HUES6 (cell line): ENCODE results near the gene SDF4.

Source experiments
- H3K27ac ChIP-seq: 2 replicates; pipeline ENCODE4 v1.7.0; 2013; ENCODE audit warnings: low read depth, mild to moderate bottlenecking, low read length, inconsistent platforms
- H3K27me3 ChIP-seq: 2 replicates; pipeline ENCODE4 v1.6.1; 2013; ENCODE audit warnings: low read length; ENCODE audit not compliant: control insufficient read depth, insufficient read depth
- H3K36me3 ChIP-seq: 2 replicates; pipeline ENCODE4 v1.6.1; 2013; ENCODE audit warnings: low read length; ENCODE audit not compliant: control insufficient read depth, insufficient read depth
- H3K4me1 ChIP-seq: 2 replicates; pipeline ENCODE4 v1.6.1; 2013; ENCODE audit warnings: low read length; ENCODE audit not compliant: control insufficient read depth, insufficient read depth
- H3K4me3 ChIP-seq: 2 replicates; pipeline ENCODE4 v1.5.1; 2013; ENCODE audit warnings: low read depth, low read length
- H3K9ac ChIP-seq: one replicate; pipeline ENCODE4 v1.6.1; 2013; ENCODE audit warnings: mild to moderate bottlenecking, low read length
- H3K9me3 ChIP-seq: 2 replicates; pipeline ENCODE4 v1.6.1; 2013; ENCODE audit warnings: low read depth, low read length; ENCODE audit not compliant: control insufficient read depth, insufficient read depth

SDF4 gene, protein sequence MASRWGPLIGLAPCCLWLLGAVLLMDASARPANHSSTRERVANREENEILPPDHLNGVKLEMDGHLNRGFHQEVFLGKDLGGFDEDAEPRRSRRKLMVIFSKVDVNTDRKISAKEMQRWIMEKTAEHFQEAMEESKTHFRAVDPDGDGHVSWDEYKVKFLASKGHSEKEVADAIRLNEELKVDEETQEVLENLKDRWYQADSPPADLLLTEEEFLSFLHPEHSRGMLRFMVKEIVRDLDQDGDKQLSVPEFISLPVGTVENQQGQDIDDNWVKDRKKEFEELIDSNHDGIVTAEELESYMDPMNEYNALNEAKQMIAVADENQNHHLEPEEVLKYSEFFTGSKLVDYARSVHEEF

DNA sequence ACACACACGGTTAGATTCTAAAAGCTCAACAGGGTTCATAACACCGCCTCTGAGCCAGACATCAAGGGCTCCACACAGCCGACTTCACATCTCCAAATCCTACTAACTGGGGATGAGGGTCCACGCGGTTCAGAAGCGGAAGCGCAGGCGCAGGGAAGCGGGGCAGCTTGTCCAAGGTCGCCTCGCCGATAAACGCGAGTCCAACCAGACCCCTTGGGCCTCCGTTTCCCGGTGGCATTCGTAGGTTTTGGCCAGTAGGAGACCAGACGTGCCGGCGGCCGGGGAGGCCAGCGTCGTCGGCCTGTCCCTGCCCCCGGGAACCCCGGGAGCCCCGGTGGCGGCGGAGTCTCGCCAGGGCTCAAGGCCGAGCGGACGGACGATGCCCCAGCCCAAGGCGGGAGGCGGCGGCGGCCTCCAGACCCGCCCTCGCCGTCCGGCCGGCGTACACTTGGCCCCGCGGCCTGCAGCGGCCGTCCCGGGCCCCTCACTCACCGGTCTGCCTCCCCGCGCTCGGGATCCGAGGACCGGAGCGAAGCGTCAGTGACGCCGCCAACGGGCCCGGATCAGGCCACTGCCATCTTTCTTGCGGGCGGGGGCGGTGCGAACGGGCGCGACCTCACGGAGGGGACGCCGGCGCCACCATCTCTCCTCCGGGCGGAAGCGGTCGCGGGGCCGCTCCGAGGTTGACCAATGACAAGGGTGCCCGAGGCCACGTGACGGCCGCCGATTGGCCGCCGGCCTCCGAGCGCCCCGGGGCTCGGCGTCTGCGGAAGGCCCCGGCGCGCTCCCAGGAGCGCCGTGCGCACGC is at the start of gene SDF4:
Gene SDF4, minus strand, starts transcription at position 602 of the 808 bp plus-strand sequence. CDS start 3,229 bp downstream, outside the sequence.
- H3K9me3 ChIP-seq: 0 out of 2 replicates have a peak, but pooled peaks cover 2% of the 10 kb centered on the region
- H3K4me3 ChIP-seq: peak within 1 kb of the TSS; percentile 97
- no peaks in the 10 kb centered on the region for H3K27me3 ChIP-seq
- H3K36me3 ChIP-seq: peaks cover 27% of the 10 kb centered on the region
- H3K4me1 ChIP-seq: peaks cover 3% of the 10 kb centered on the region; the same call in 1 of the 2 replicates
- peak within 1 kb of the TSS; percentile 92 for H3K27ac ChIP-seq
- H3K9ac ChIP-seq: peak within 1 kb of the TSS; percentile 97

DNA sequence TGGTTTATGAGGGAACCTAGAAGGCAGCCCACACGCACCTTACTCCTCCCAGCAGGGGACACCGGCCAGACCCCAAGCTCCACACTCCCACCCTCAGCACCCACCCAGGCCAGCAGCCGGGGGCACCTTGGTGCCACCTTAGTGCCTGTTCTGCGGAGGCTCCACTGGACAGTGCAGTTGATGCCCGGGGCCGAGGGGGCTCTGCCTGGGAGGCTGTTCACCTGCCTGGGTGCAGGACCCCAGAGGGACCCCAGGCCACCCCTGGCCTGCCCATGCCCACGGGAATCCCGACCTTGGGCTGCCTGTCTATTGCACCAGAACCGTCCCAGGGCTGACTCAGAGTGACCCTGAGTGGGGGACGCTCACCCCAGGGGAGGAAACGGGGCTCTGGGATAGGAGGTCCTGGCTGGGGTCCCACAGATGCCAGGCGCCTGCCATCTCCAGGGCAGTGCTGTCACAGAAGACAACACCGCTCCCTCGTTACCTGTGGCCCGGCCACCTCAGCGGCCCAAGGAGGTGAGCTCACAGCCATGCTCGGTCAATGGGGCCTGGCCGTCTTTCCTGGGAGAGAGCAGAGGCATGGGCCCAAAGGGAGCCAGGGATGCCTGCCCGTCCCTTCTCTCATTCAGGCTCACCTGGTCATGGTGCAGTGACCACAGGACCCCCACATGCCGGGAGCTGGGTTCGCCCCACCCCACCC is 49.1 kb upstream of the SDF4 start:
- Histone ChIP-seq H3K4me3 (no peak overlapping the region), H3K27me3 (no peaks in the 10 kb centered on the region), H3K9ac (no peak overlapping the region), H3K4me1 (no peaks in the 10 kb centered on the region), H3K36me3 (no peaks in the 10 kb centered on the region), H3K9me3 (no peaks in the 10 kb centered on the region), H3K27ac (no peak overlapping the region)

DNA sequence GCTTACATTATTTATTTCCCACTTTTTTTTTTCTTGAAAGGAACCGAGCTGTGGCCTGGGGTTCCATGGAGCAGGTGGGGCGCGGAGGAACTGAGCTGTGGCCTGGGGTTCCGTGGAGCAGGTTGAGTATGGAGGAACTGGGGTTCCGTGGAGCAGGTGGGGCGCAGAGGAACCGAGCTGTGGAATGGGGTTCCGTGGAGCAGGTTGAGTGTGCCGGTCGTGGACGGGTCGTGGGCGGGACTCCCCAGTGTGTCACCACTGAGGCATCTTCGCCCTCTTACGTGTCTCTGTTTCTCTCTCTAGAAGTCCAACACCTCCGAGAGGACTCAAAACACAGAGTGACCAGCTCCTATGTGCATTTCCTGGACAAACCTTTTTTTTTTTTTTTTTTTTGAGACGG is 47.2 kb upstream of the SDF4 start:
- no peak overlapping the region for H3K9ac ChIP-seq
- no peak overlapping the region for H3K27ac ChIP-seq
- H3K27me3 ChIP-seq: peaks cover 7% of the 10 kb centered on the region
- H3K36me3 ChIP-seq: no peaks in the 10 kb centered on the region
- H3K9me3 ChIP-seq: no peaks in the 10 kb centered on the region
- peaks cover 8% of the 10 kb centered on the region for H3K4me1 ChIP-seq
- H3K4me3 ChIP-seq: no peak overlapping the region

DNA sequence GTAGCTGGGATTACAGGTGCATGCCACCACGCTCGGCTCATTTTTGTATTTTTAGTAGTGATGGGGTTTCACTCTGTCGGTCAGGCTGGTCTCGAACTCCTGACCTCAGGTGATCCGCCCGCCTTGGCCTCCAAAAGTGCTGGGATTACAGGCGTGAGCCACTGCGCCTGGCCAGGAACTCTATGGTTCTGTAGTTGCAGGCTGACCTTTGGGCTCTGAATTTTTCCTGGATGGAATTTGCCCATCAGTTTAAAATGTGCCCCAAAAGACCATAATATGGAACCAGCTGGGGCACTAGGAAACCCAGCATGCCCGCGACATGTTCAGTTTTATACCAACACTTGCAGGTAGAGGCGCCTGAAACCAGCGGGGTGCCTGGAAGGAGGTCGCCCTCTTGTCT is 46.8 kb upstream of the SDF4 start:
- H3K27ac ChIP-seq: no peak overlapping the region
- no peak overlapping the region for H3K9ac ChIP-seq
- H3K4me3 ChIP-seq: no peak overlapping the region
- peaks cover 8% of the 10 kb centered on the region for H3K4me1 ChIP-seq
- H3K36me3 ChIP-seq: no peaks in the 10 kb centered on the region
- H3K27me3 ChIP-seq: peaks cover 7% of the 10 kb centered on the region
- no peaks in the 10 kb centered on the region for H3K9me3 ChIP-seq

DNA sequence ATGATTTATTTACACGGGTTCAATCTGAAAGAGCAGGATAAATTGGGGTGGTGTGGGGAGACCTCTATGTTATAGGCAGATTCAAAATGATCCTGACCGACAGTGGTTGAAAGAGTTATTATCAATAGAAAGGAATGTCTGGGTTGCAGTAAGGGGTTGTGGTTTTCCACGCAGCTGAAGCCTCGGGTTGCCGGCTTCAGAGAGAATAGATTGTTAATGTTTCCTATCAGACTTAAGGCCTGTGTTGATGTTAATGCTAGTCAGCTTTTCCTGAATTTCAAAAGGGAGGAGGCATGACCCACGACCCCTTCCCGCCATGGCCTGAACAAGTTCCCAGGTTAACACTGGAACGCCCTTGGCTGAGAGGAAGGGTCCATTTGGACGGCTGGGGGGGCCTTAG is 44.0 kb upstream of the SDF4 start:
- no peak overlapping the region for H3K27ac ChIP-seq
- no peak overlapping the region for H3K9ac ChIP-seq
- peaks cover 7% of the 10 kb centered on the region for H3K27me3 ChIP-seq
- H3K4me1 ChIP-seq: peaks cover 18% of the 10 kb centered on the region
- no peak overlapping the region for H3K4me3 ChIP-seq
- H3K36me3 ChIP-seq: peaks cover 6% of the 10 kb centered on the region; the same call in 1 of the 2 replicates
- no peaks in the 10 kb centered on the region for H3K9me3 ChIP-seq

DNA sequence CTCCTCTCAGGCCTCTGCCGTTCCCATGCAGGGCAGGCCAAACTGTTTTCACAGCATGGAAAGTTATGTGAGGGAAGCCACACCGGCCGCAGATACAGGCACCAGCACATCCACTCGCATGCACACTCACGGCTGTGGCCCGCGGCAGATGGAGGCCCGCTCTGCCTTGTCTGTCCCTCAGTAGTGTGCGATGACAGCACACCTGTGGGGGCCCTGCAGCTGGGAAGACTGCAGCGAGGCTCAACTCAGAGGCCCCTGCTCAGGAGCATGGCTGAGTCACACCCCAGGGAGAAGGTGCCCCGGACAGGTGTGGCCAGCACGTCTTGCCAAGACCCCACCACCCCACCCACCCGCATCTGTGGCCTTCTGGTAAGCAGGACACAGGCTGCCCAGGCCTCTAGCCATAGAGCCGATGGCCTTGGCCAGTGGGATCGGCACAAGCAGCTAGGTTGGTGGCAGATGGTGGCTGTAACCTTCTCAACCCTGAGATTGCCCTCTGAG is 43.2 kb upstream of the SDF4 start:
- no peaks in the 10 kb centered on the region for H3K9me3 ChIP-seq
- peak overlapping the region; percentile 80; the same call in 1 of the 2 replicates for H3K4me3 ChIP-seq
- H3K36me3 ChIP-seq: peaks cover 13% of the 10 kb centered on the region
- H3K9ac ChIP-seq: no peak overlapping the region
- H3K4me1 ChIP-seq: peaks cover 18% of the 10 kb centered on the region
- H3K27ac ChIP-seq: no peak overlapping the region
- H3K27me3 ChIP-seq: peaks cover 7% of the 10 kb centered on the region

DNA sequence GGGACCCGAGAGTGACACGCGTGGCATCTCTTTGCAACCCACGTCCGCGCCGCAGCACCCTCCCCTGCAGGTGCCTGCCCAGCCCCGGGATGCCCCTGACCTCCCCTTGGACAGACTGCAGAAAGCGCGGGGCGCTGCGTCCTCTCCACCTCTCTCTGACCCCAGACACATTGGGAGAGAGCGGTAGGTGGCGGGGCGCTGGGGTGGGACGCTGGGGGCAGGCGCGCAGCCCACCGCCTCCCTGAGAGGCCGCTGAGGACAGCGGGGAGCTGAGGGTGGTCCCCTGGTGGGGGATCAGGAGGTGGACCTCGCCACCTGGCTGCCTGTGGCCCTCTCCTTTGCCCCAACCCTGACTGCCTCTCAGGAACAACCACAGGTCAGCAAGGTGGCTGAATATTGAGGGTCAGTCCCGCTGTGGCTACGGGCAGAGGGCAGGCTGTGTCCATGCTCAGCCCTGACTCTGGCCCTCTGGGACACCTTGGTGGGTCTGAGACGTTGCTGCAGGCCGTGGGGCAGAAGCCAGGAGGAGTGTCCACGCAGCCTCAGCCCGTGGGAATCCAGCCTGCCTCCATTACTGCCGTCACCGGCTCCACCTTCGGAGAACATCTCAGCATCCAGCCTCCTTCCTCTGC is 42.6 kb upstream of the SDF4 start:
- no peaks in the 10 kb centered on the region for H3K9me3 ChIP-seq
- H3K36me3 ChIP-seq: peaks cover 15% of the 10 kb centered on the region
- peaks cover 18% of the 10 kb centered on the region for H3K4me1 ChIP-seq
- H3K27me3 ChIP-seq: peaks cover 7% of the 10 kb centered on the region
- peak overlapping the region; percentile 53 for H3K9ac ChIP-seq
- no peak overlapping the region for H3K27ac ChIP-seq
- H3K4me3 ChIP-seq: peak overlapping the region; percentile 80

DNA sequence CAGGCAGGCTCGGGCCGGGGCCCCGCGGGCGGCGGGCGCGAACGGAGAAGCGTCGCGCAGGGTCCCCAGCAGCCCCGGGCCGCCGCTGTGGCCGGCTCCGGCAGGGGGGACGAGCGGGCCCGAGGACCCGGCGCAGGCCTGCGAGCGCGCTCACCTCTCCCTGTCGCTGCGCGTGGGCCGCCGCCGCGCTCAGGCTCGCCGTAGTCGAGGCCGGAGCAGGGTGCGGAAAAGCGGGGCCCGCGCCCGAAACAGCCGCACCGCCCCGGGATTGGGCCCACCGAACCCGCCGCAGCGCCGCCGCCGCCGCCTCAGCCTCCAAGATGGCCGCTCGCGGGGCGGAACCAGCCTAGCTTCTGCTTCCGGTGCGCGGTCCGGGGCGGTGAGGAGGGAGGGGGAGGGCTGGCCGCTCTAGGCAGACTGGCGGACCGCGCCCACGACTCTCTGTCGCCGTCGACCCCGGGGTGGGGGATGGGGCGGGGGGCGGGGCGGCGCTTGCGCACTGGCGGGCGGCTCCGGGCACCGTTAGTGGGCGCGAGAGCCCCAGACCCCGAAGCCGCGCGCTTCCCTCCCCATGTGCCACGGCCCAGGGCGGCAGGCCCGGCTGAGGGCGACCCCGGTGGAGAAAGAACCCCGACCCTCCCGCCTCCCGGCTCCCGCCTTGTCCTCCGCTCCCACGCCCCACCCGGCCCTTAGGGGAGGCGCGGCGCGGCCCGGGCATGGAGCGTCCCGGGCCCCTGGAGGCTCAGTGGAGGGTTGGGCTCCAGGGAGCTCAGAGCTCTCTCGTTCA is 41.9 kb upstream of the SDF4 start, which contains the start of gene UBE2J2:
Gene UBE2J2, minus strand, starts transcription at position 343 of the 787 bp plus-strand sequence. CDS start 5,862 bp downstream, outside the sequence.
- Histone ChIP-seq H3K4me1 (peaks cover 18% of the 10 kb centered on the region), H3K9ac (peak within 1 kb of the TSS; percentile 96), H3K4me3 (peak within 1 kb of the TSS; percentile 98), H3K27ac (peak within 1 kb of the TSS; percentile 57; the same call in 1 of the 2 replicates), H3K27me3 (peaks cover 7% of the 10 kb centered on the region), H3K36me3 (peaks cover 15% of the 10 kb centered on the region), H3K9me3 (no peaks in the 10 kb centered on the region)

DNA sequence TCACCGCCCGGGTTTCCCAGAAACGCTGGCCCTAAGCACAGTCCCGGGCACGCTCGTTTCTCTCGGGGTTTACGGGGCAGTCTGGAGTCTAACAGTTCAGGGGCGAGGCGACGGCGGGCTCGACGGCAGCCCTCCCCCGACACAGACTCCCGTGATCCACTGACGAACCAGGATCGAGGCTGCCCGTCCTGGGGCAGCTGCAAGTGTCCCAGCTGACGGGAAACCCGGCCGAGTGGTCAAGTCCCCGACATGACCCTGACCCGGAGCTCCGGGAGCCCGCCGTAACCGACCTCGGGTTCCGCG is 41.4 kb upstream of the SDF4 start:
- Histone ChIP-seq H3K27ac (peak overlapping the region; percentile 57; the same call in 1 of the 2 replicates), H3K4me1 (peaks cover 18% of the 10 kb centered on the region), H3K9me3 (no peaks in the 10 kb centered on the region), H3K9ac (peak overlapping the region; percentile 96), H3K27me3 (peaks cover 7% of the 10 kb centered on the region), H3K36me3 (peaks cover 20% of the 10 kb centered on the region), H3K4me3 (peak overlapping the region; percentile 98)
